Measurements from ENCODE around the gene PIAS1. TPM values are rescaled to one million over a fixed set of nuclear protein-coding genes. Genes with fewer than 3 reads are reported as not detected.

PIAS1 gene
- total and polyA plus RNA-seq, 2 donors (not counting 1 experiment from before 2014, with no cell fraction given) = 28.8 to 87.3 TPM

- TF ChIP-seq EZH2 (IDR thresholded peaks at IDR 0.05; ENCODE audit: borderline replicate concordance, insufficient read depth, low read depth, low read length, poor library complexity, severe bottlenecking) (no peak), CTCF (IDR thresholded peaks at IDR 0.05) (no peak)
- no peak overlapping the region for H3K4me2 ChIP-seq (replicated peaks; ENCODE audit: low read depth, low read length, poor library complexity, severe bottlenecking)
- no peak overlapping the region for H3K4me3 Mint-ChIP-seq
- peaks cover 0 to 7% (median 0%) of the 10 kb centered on the region in 3 donors for H3K9me3 ChIP-seq (ENCODE audit: control extremely low read depth in 1 of 3, control insufficient read depth in 2 of 3, insufficient read depth in 1 of 3, low read length in 2 of 3)
- H3K4me1 Mint-ChIP-seq = peaks cover 13% of the 10 kb centered on the region
- no peak overlapping the region for H2AFZ ChIP-seq (ENCODE audit: insufficient read depth, low read depth, low read length, poor library complexity, severe bottlenecking)
- ATAC-seq (ENCODE audit: low read depth) = no peak
- no peak overlapping the region for H3K27ac ChIP-seq (ENCODE audit: low read length in 2 of 2)
- peaks cover 9% of the 10 kb centered on the region for H3K79me2 ChIP-seq (ENCODE audit: control insufficient read depth, insufficient read depth, low read length)
- H3K9ac ChIP-seq (ENCODE audit: low read length) = no peak overlapping the region
- peaks cover 8% of the 10 kb centered on the region for H4K20me1 ChIP-seq (ENCODE audit: control insufficient read depth, insufficient read depth, low read length, poor library complexity, severe bottlenecking)
- intact Hi-C loops (cut with micrococcal nuclease) = no loop called here
- H3K27ac Mint-ChIP-seq = no peak overlapping the region
- no peaks in the 10 kb centered on the region for H3K27me3 Mint-ChIP-seq
- peaks cover 0 to 12% of the 10 kb centered on the region in 2 experiments for H3K36me3 ChIP-seq (replicated peaks in 1 of 2; ENCODE audit: control extremely low read depth in 1 of 2, control insufficient read depth in 1 of 2, extremely low read depth in 1 of 2, insufficient read depth in 2 of 2, low read length in 1 of 2)
- 95% methylated on average over 17 of the region's 17 CpGs for WGBS (ENCODE audit: insufficient coverage)
- DNase-seq = no peak
- CTCF ChIA-PET = no interaction called here
- H3K4me3 ChIP-seq (ENCODE audit: control extremely low read depth in 1 of 5, extremely low read depth in 1 of 5, insufficient read depth in 1 of 5, low read depth in 2 of 5, low read length in 4 of 5) = no peak overlapping the region
- no peaks in the 10 kb centered on the region for H3K27me3 ChIP-seq (replicated peaks in 1 of 4; ENCODE audit: control extremely low read depth in 1 of 4, control insufficient read depth in 3 of 4, insufficient read depth in 4 of 4, low read length in 3 of 4)
- POLR2A ChIA-PET = no interaction called here
- peaks cover 16% of the 10 kb centered on the region in 2 donors for H3K4me1 ChIP-seq (ENCODE audit: control insufficient read depth in 2 of 2, insufficient read depth in 2 of 2, low read length in 2 of 2)
- H3K9me3 Mint-ChIP-seq (ENCODE audit: insufficient read depth) = no peaks in the 10 kb centered on the region
These were observed 160.1 kb downstream of the PIAS1 start for GRCh38 chr15:68213991-68214837.

GRCh38 chr15:68214838-68215254 lies 160.7 kb downstream of the PIAS1 start:
- peaks cover 6% of the 10 kb centered on the region for H3K4me1 Mint-ChIP-seq
- no peak for ATAC-seq (ENCODE audit: low read depth)
- DNase-seq = no peak
- intact Hi-C loops (cut with micrococcal nuclease) = no loop called here
- no peak overlapping the region for H3K4me3 ChIP-seq (ENCODE audit: control extremely low read depth in 1 of 5, extremely low read depth in 1 of 5, insufficient read depth in 1 of 5, low read depth in 2 of 5, low read length in 4 of 5)
- no peak overlapping the region for H3K27ac ChIP-seq (ENCODE audit: low read length in 2 of 2)
- no peak overlapping the region for H2AFZ ChIP-seq (ENCODE audit: insufficient read depth, low read depth, low read length, poor library complexity, severe bottlenecking)
- peaks cover 0 to 12% of the 10 kb centered on the region in 2 experiments for H3K36me3 ChIP-seq (replicated peaks in 1 of 2; ENCODE audit: control extremely low read depth in 1 of 2, control insufficient read depth in 1 of 2, extremely low read depth in 1 of 2, insufficient read depth in 2 of 2, low read length in 1 of 2)
- TF ChIP-seq EZH2 (IDR thresholded peaks at IDR 0.05; ENCODE audit: borderline replicate concordance, insufficient read depth, low read depth, low read length, poor library complexity, severe bottlenecking) = no peak
- TF ChIP-seq CTCF (IDR thresholded peaks at IDR 0.05) = no peak
- no peaks in the 10 kb centered on the region for H3K27me3 ChIP-seq (replicated peaks in 1 of 4; ENCODE audit: control extremely low read depth in 1 of 4, control insufficient read depth in 3 of 4, insufficient read depth in 4 of 4, low read length in 3 of 4)
- WGBS (ENCODE audit: insufficient coverage) = 56% methylated on average over 2 of the region's 6 CpGs
- H3K27me3 Mint-ChIP-seq = no peaks in the 10 kb centered on the region
- H3K4me3 Mint-ChIP-seq = no peak overlapping the region
- peaks cover 9 to 10% of the 10 kb centered on the region in 2 donors for H3K4me1 ChIP-seq (ENCODE audit: control insufficient read depth in 2 of 2, insufficient read depth in 2 of 2, low read length in 2 of 2)
- no peak overlapping the region for H3K27ac Mint-ChIP-seq
- H3K79me2 ChIP-seq (ENCODE audit: control insufficient read depth, insufficient read depth, low read length) = peaks cover 9% of the 10 kb centered on the region
- H3K9me3 Mint-ChIP-seq (ENCODE audit: insufficient read depth) = no peaks in the 10 kb centered on the region
- CTCF ChIA-PET = no interaction called here
- no peak overlapping the region for H3K4me2 ChIP-seq (replicated peaks; ENCODE audit: low read depth, low read length, poor library complexity, severe bottlenecking)
- H3K9me3 ChIP-seq (ENCODE audit: control extremely low read depth in 1 of 3, control insufficient read depth in 2 of 3, insufficient read depth in 1 of 3, low read length in 2 of 3) = peaks cover 0 to 2% (median 0%) of the 10 kb centered on the region in 3 donors
- POLR2A ChIA-PET = no interaction called here
- H4K20me1 ChIP-seq (ENCODE audit: control insufficient read depth, insufficient read depth, low read length, poor library complexity, severe bottlenecking) = peaks cover 11% of the 10 kb centered on the region
- no peak overlapping the region for H3K9ac ChIP-seq (ENCODE audit: low read length)
